CD14-positive monocyte (primary cell): ENCODE data around the gene RRP8. TPM values are rescaled to one million over a fixed set of nuclear protein-coding genes. Genes with fewer than 3 reads are reported as not detected.

Experiments used
- DNase-seq, 3 donors: peaks; one replicate each; pipeline ENCODE4 v3.0.0-alpha.2; 2011 to 2022
- H2AFZ ChIP-seq: 2 replicates; pipeline ENCODE4 v1.6.0; 2012; ENCODE audit warnings: mild to moderate bottlenecking, low read depth, low read length, inconsistent platforms; ENCODE audit not compliant: insufficient read depth, poor library complexity, severe bottlenecking
- H3K27ac ChIP-seq, 2 donors: 1 replicate in 1 of 2; 2 replicates in 1 of 2; pipeline ENCODE4 v1.5.1; 2012 to 2013; ENCODE audit warnings: low read length in 2 of 2, control low read depth in 1 of 2, inconsistent platforms in 1 of 2, low read depth in 1 of 2, mild to moderate bottlenecking in 1 of 2
- H3K27me3 ChIP-seq, 2 donors: one replicate each; pipeline versions ENCODE4 v1.6.0 to v1.6.1; 2011 to 2013; ENCODE audit warnings: low read length in 2 of 2; ENCODE audit not compliant: control insufficient read depth in 2 of 2, insufficient read depth in 2 of 2
- H3K36me3 ChIP-seq, 2 donors: replicated peaks in 1 of 2; 1 replicate in 1 of 2; 2 replicates in 1 of 2; pipeline versions ENCODE4 v1.5.1 to v1.6.1; 2012 to 2013; ENCODE audit warnings: low read length in 2 of 2, control low read depth in 1 of 2, inconsistent platforms in 1 of 2, mild to moderate bottlenecking in 1 of 2; ENCODE audit not compliant: insufficient read depth in 2 of 2, control insufficient read depth in 1 of 2
- H3K4me1 ChIP-seq, 2 donors: 1 replicate in 1 of 2; 2 replicates in 1 of 2; pipeline versions ENCODE4 v1.5.1 to v1.6.1; 2012 to 2013; ENCODE audit warnings: low read length in 2 of 2, control low read depth in 1 of 2, inconsistent platforms in 1 of 2, mild to moderate bottlenecking in 1 of 2, moderate library complexity in 1 of 2; ENCODE audit not compliant: insufficient read depth in 2 of 2, control insufficient read depth in 1 of 2
- H3K4me2 ChIP-seq: replicated peaks from 2 replicates; pipeline ENCODE3; 2012; ENCODE audit warnings: low read length, moderate library complexity, mild to moderate bottlenecking; ENCODE audit not compliant: poor library complexity, severe bottlenecking; ENCODE audit errors: extremely low read depth
- H3K4me3 ChIP-seq, 3 experiments: fragments of 200-600 bp in 1 of 3; sonication (generic) in 1 of 3; replicated peaks in 1 of 3; 1 replicate in 2 of 3; 2 replicates in 1 of 3; pipeline ENCODE4 v1.5.1; 2011 to 2013; ENCODE audit warnings: low read length in 3 of 3, mild to moderate bottlenecking in 3 of 3, control low read depth in 2 of 3, low read depth in 2 of 3, inconsistent platforms in 1 of 3, moderate library complexity in 1 of 3
- H3K79me2 ChIP-seq: 2 replicates; pipeline ENCODE4 v1.6.0; 2012; ENCODE audit warnings: mild to moderate bottlenecking, control low read depth, inconsistent platforms, low read length, moderate library complexity; ENCODE audit not compliant: insufficient read depth
- H3K9ac ChIP-seq: 2 replicates; pipeline ENCODE4 v1.6.0; 2017; ENCODE audit warnings: low read length, mild to moderate bottlenecking; ENCODE audit not compliant: insufficient read depth, poor library complexity, severe bottlenecking
- H3K9me3 ChIP-seq, 2 donors: replicated peaks in 1 of 2; 1 replicate in 1 of 2; 2 replicates in 1 of 2; pipeline versions ENCODE4 v1.5.1 to v1.6.1; 2012 to 2013; ENCODE audit warnings: low read length in 2 of 2, control low read depth in 1 of 2; ENCODE audit not compliant: control insufficient read depth in 1 of 2, insufficient read depth in 1 of 2
- H4K20me1 ChIP-seq: 2 replicates; pipeline ENCODE4 v1.6.0; 2012; ENCODE audit warnings: mild to moderate bottlenecking, low read length, control low read depth, moderate library complexity; ENCODE audit not compliant: insufficient read depth
- H3K27ac Mint-ChIP-seq, 7 donors: one replicate each; pipeline ENCODE4 v1.8.0; 2020; ENCODE audit warnings: mild to moderate bottlenecking in 7 of 7, mixed read lengths in 7 of 7, moderate library complexity in 6 of 7, inconsistent platforms in 2 of 7
- H3K27me3 Mint-ChIP-seq, 3 donors: one replicate each; pipeline ENCODE4 v1.8.0; 2021 to 2022; ENCODE audit warnings: low read depth in 3 of 3, mild to moderate bottlenecking in 3 of 3, mixed read lengths in 3 of 3, moderate library complexity in 3 of 3, inconsistent platforms in 1 of 3
- H3K36me3 Mint-ChIP-seq, 2 donors: one replicate each; pipeline ENCODE4 v1.8.0; 2020; ENCODE audit warnings: mixed read lengths in 2 of 2, inconsistent platforms in 1 of 2, mild to moderate bottlenecking in 1 of 2
- H3K4me1 Mint-ChIP-seq: one replicate; pipeline ENCODE4 v1.8.0; 2020; ENCODE audit warnings: mild to moderate bottlenecking, mixed read lengths
- H3K4me3 Mint-ChIP-seq, 2 donors: one replicate each; pipeline ENCODE4 v1.8.0; 2020; ENCODE audit warnings: mild to moderate bottlenecking in 2 of 2, mixed read lengths in 2 of 2, moderate library complexity in 1 of 2
- H3K9me3 Mint-ChIP-seq, 7 donors: one replicate each; pipeline ENCODE4 v1.8.0; 2020 to 2022; ENCODE audit warnings: mixed read lengths in 7 of 7, mild to moderate bottlenecking in 6 of 7, moderate library complexity in 6 of 7, inconsistent platforms in 2 of 7
- WGBS: methylation state at CpG from one replicate; pipeline ENCODE4 v1.1.5; 2013; ENCODE audit warnings: missing lambda C conversion rate; ENCODE audit not compliant: insufficient coverage; 5-methylcytosine and 5-hydroxymethylcytosine counted together
- intact Hi-C, 2 donors: fragments of 100-400 bp; cut with micrococcal nuclease; formaldehyde crosslinking; loops; one replicate each; pipeline versions ENCODE4 v1.15.0 to v1.15.1; 2023
- polyA plus RNA-seq, 3 donors: library from polyadenylated mRNA; depleted of rRNA in 1 of 3; unstranded in 2 of 3; stranded (reverse) in 1 of 3; fragments of 300-500 nt in 2 of 3; fragments of >200 nt in 1 of 3; fragmentation: Illumina TruSeq in 2 of 3; gene quantifications; 1 replicate in 2 of 3; 2 replicates in 1 of 3; pipeline ENCODE4 v1.2.3, GENCODE V29; 2012 to 2021
- TF ChIP-seq, protein P1 (sequence below): fragments of 200-600 bp; IDR thresholded peaks from one replicate; pipeline ENCODE4 v1.8.0; 2022; ENCODE audit warnings: antibody characterized with exemption, mild to moderate bottlenecking

RRP8 gene
- polyA plus RNA-seq, 3 donors = 7.2 to 14.1 (median 11.9) TPM

DNA sequence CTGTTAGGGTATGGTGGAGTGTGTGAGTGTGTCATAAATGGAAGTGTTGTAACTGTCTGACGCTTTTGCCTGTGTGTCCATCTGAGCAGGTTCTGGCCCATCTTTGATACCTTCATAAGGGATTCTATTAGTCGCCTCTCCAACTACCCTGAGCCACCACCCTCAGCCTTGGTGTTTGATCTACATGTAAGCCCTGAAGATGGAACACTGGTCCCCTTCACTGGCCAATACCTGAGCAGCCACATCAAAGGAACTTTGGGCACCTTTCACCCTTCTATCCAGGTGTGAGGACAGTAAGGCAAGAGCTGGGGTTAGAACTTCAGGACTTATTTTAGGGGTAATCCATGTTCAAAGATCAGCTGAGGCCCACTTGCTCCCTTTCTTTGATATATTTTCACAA lies 55.3 kb downstream of the RRP8 start:
- Mint-ChIP-seq H3K9me3 (no peaks in the 10 kb centered on the region), H3K4me3 (no peak overlapping the region), H3K36me3 (peaks cover 18 to 26% of the 10 kb centered on the region in 2 donors), H3K27me3 (peaks cover 0 to 3% (median 1%) of the 10 kb centered on the region in 3 donors), H3K4me1 (no peaks in the 10 kb centered on the region), H3K27ac (peak overlapping the region in 1 of 7 donors; percentile 59)
- TF ChIP-seq, protein P1, sequence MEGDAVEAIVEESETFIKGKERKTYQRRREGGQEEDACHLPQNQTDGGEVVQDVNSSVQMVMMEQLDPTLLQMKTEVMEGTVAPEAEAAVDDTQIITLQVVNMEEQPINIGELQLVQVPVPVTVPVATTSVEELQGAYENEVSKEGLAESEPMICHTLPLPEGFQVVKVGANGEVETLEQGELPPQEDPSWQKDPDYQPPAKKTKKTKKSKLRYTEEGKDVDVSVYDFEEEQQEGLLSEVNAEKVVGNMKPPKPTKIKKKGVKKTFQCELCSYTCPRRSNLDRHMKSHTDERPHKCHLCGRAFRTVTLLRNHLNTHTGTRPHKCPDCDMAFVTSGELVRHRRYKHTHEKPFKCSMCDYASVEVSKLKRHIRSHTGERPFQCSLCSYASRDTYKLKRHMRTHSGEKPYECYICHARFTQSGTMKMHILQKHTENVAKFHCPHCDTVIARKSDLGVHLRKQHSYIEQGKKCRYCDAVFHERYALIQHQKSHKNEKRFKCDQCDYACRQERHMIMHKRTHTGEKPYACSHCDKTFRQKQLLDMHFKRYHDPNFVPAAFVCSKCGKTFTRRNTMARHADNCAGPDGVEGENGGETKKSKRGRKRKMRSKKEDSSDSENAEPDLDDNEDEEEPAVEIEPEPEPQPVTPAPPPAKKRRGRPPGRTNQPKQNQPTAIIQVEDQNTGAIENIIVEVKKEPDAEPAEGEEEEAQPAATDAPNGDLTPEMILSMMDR = no peak
- Histone ChIP-seq H3K4me3 (no peak overlapping the region), H3K9ac (no peak overlapping the region), H4K20me1 (no peaks in the 10 kb centered on the region), H3K9me3 (no peaks in the 10 kb centered on the region), H3K79me2 (no peaks in the 10 kb centered on the region), H3K27me3 (no peaks in the 10 kb centered on the region), H3K36me3 (peaks cover 0 to 25% of the 10 kb centered on the region in 2 donors), H3K27ac (no peak overlapping the region), H3K4me2 (no peak overlapping the region), H3K4me1 (no peaks in the 10 kb centered on the region), H2AFZ (no peak overlapping the region)
- DNase-seq = no peak
- intact Hi-C loops = no loop called here
- 75% methylated on average over 1 of the region's 2 CpGs for WGBS

DNA sequence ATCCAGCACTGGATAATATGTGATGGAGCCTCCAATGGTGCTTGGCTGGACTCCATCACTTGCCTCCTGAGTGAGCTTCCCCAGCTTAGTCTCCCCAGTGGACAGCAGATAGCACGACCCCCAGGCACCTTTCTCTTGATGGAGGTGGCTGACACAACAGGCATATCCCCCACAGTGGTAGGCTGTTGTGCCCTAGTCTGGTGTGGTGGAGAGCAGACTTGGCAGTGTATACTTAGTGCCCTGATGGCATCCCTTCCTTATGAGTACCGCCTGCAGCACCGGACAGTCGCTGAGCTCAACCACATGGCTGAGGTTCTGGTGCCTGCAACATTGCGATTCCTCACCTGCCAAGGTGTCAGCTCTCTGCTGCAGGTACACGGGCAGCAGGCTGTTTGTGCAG lies 56.2 kb downstream of the RRP8 start:
- Histone ChIP-seq H3K36me3 (peaks cover 0 to 29% of the 10 kb centered on the region in 2 donors), H3K27ac (no peak overlapping the region), H2AFZ (no peak overlapping the region), H3K4me2 (no peak overlapping the region), H3K9me3 (no peaks in the 10 kb centered on the region), H3K4me3 (no peak overlapping the region), H3K79me2 (no peaks in the 10 kb centered on the region), H3K4me1 (no peaks in the 10 kb centered on the region), H3K9ac (no peak overlapping the region), H4K20me1 (no peaks in the 10 kb centered on the region), H3K27me3 (no peaks in the 10 kb centered on the region)
- TF ChIP-seq, protein P1 = no peak
- Mint-ChIP-seq H3K4me1 (no peaks in the 10 kb centered on the region), H3K4me3 (no peak overlapping the region), H3K27ac (no peak overlapping the region), H3K9me3 (no peaks in the 10 kb centered on the region), H3K27me3 (peaks cover 0 to 3% (median 1%) of the 10 kb centered on the region in 3 donors), H3K36me3 (peaks cover 20 to 26% of the 10 kb centered on the region in 2 donors)
- DNase-seq = no peak
- 98% methylated on average over 5 of the region's 6 CpGs for WGBS
- intact Hi-C loops = no loop called here
